ENCODE data around the gene DENND10. TPM values are rescaled to one million over a fixed set of nuclear protein-coding genes. Genes with fewer than 3 reads are reported as not detected.
"Not testable (repeated sequence)": the region's sequence is repeated elsewhere in the genome, so short reads cannot be mapped to it uniquely, and the experiment has no call there.

DENND10 gene
- polyA plus RNA-seq, 1 experiment = 107 TPM

- Histone ChIP-seq H3K27me3 (ENCODE audit: control insufficient read depth, insufficient read depth, low read length) (no peaks in the 10 kb centered on the region), H3K4me3 (ENCODE audit: low read depth, low read length) (no peak overlapping the region), H3K9me3 (ENCODE audit: control insufficient read depth, insufficient read depth, low read length) (no peaks in the 10 kb centered on the region), H3K27ac (ENCODE audit: low read depth, low read length) (no peak overlapping the region)
- POLR2A ChIA-PET = no interaction called here
- no peak for DNase-seq (ENCODE audit: low read depth, low spot score)
- CTCF ChIA-PET = interaction anchor here (1.3 kb wide), 1 partner anchor 23 kb away, joined by 6 read pairs; no protein-coding TSS in a partner anchor
- no peak for TF ChIP-seq CTCF (IDR thresholded peaks at IDR 0.05; ENCODE audit: low read depth, low read length)
These were observed 72.3 kb downstream of the DENND10 start for GRCh38 chr10:119176166-119176565.

GRCh38 chr10:119177708-119178371, 73.9 kb downstream of the DENND10 start:
- Histone ChIP-seq H3K9me3 (ENCODE audit: control insufficient read depth, insufficient read depth, low read length) (no peaks in the 10 kb centered on the region), H3K27me3 (ENCODE audit: control insufficient read depth, insufficient read depth, low read length) (no peaks in the 10 kb centered on the region), H3K4me3 (ENCODE audit: low read depth, low read length) (peak overlapping the region; percentile 99), H3K27ac (ENCODE audit: low read depth, low read length) (peak overlapping the region; percentile 92)
- CTCF ChIA-PET = interaction anchor here (1.3 kb wide), 1 partner anchor 21 kb away, joined by 6 read pairs; no protein-coding TSS in a partner anchor
- no peak for DNase-seq (ENCODE audit: low read depth, low spot score)
- POLR2A ChIA-PET = no interaction called here
- no peak for TF ChIP-seq CTCF (IDR thresholded peaks at IDR 0.05; ENCODE audit: low read depth, low read length)

GRCh38 chr10:119178372-119179119, 74.6 kb downstream of the DENND10 start, which contains the start of gene PRDX3:
Gene PRDX3 (minus strand): TSS chr10:119178812. CDS start chr10:119178790, 22 bp downstream.
- no peak for DNase-seq (ENCODE audit: low read depth, low spot score)
- H3K4me3 ChIP-seq (ENCODE audit: low read depth, low read length) = peak within 1 kb of the TSS; percentile 99
- peak within 1 kb of the TSS; percentile 92 for H3K27ac ChIP-seq (ENCODE audit: low read depth, low read length)
- no peaks in the 10 kb centered on the region for H3K27me3 ChIP-seq (ENCODE audit: control insufficient read depth, insufficient read depth, low read length)
- no peaks in the 10 kb centered on the region for H3K9me3 ChIP-seq (ENCODE audit: control insufficient read depth, insufficient read depth, low read length)
- ChIA-PET POLR2A (no interaction called here), CTCF (interaction anchor here (0.8 to 1.0 kb wide), 2 partner anchors 11 to 21 kb away, joined by 4 read pairs; no protein-coding TSS in a partner anchor)
- TF ChIP-seq CTCF (IDR thresholded peaks at IDR 0.05; ENCODE audit: low read depth, low read length) = no peak

- not testable (repeated sequence) for H3K9me3 ChIP-seq (ENCODE audit: control insufficient read depth, insufficient read depth, low read length); H3K27ac ChIP-seq (ENCODE audit: low read depth, low read length); H3K27me3 ChIP-seq (ENCODE audit: control insufficient read depth, insufficient read depth, low read length); DNase-seq (ENCODE audit: low read depth, low spot score); H3K4me3 ChIP-seq (ENCODE audit: low read depth, low read length)
- CTCF ChIA-PET = interaction anchor here (0.6 to 1.3 kb wide), 3 partner anchors 9 to 72 kb away, joined by 4 read pairs; no protein-coding TSS in a partner anchor
- POLR2A ChIA-PET = interaction anchor here (0.7 kb wide), 2 partner anchors 8 to 238 kb away, joined by 3 to 4 read pairs; no protein-coding TSS in a partner anchor
These were observed 77.0 kb downstream of the DENND10 start for GRCh38 chr10:119180850-119181400.

GRCh38 chr10:119183664-119184412, 79.9 kb downstream of the DENND10 start:
- ChIA-PET CTCF (interaction anchor here (0.6 to 1.0 kb wide), 2 partner anchors 16 to 48 kb away, joined by 3 to 6 read pairs; no protein-coding TSS in a partner anchor), POLR2A (interaction anchor here (0.5 to 0.7 kb wide), 2 partner anchors 11 to 20 kb away, joined by 5 to 7 read pairs; no protein-coding TSS in a partner anchor)
- H3K27ac ChIP-seq (ENCODE audit: low read depth, low read length) = no peak overlapping the region
- H3K4me3 ChIP-seq (ENCODE audit: low read depth, low read length) = no peak overlapping the region
- no peak for DNase-seq (ENCODE audit: low read depth, low spot score)
- no peaks in the 10 kb centered on the region for H3K27me3 ChIP-seq (ENCODE audit: control insufficient read depth, insufficient read depth, low read length)
- no peaks in the 10 kb centered on the region for H3K9me3 ChIP-seq (ENCODE audit: control insufficient read depth, insufficient read depth, low read length)
- no peak for TF ChIP-seq CTCF (IDR thresholded peaks at IDR 0.05; ENCODE audit: low read depth, low read length)

Data from AG04450 (cell line).